MM.1S (cell line): Measurements from ENCODE around the gene TBC1D10B.
"Not testable (repeated sequence)": the region's sequence is repeated elsewhere in the genome, so short reads cannot be mapped to it uniquely, and the experiment has no call there.

Experiments
- DNase-seq: peaks from one replicate; pipeline ENCODE4 v3.0.0-alpha.2; 2015
- H2AFZ ChIP-seq: fragments of 300-600 bp; sonication (generic); 2 replicates; pipeline ENCODE4 v1.6.0; 2016; ENCODE audit warnings: antibody characterized with exemption, low read length
- H3F3A ChIP-seq: fragments of 300-600 bp; sonication (generic); 2 replicates; pipeline ENCODE4 v1.6.1; 2016; ENCODE audit warnings: mild to moderate bottlenecking, antibody characterized with exemption, low read length, moderate library complexity, mixed read lengths; ENCODE audit not compliant: insufficient read depth
- H3K27ac ChIP-seq: fragments of 300-600 bp; sonication (generic); 2 replicates; pipeline ENCODE4 v1.5.1; 2016; ENCODE audit warnings: mild to moderate bottlenecking, low read length
- H3K27me3 ChIP-seq: fragments of 300-600 bp; sonication (generic); replicated peaks from 2 replicates; pipeline ENCODE4 v1.6.0; 2016; ENCODE audit warnings: low read length; ENCODE audit not compliant: insufficient read depth
- H3K36me3 ChIP-seq: fragments of 300-600 bp; sonication (generic); replicated peaks from 2 replicates; pipeline ENCODE4 v1.6.1; 2016; ENCODE audit warnings: mild to moderate bottlenecking, low read length, mixed read lengths; ENCODE audit not compliant: insufficient read depth
- H3K4me1 ChIP-seq: fragments of 300-600 bp; sonication (generic); 2 replicates; pipeline ENCODE4 v1.6.1; 2016; ENCODE audit warnings: low read length, mixed read lengths
- H3K4me2 ChIP-seq: fragments of 300-600 bp; sonication (generic); 2 replicates; pipeline ENCODE4 v1.6.0; 2016; ENCODE audit warnings: low read depth, low read length
- H3K4me3 ChIP-seq: fragments of 300-600 bp; sonication (generic); 2 replicates; pipeline ENCODE4 v1.5.1; 2016; ENCODE audit warnings: low read length, mixed read lengths
- H3K79me2 ChIP-seq: fragments of 300-600 bp; sonication (generic); 2 replicates; pipeline ENCODE4 v1.6.1; 2016; ENCODE audit warnings: mixed run types, low read length, mixed read lengths
- H3K9ac ChIP-seq: fragments of 300-600 bp; sonication (generic); 2 replicates; pipeline ENCODE4 v1.6.1; 2016; ENCODE audit warnings: low read length, mixed read lengths
- H3K9me2 ChIP-seq: fragments of 300-600 bp; sonication (generic); replicated peaks from 2 replicates; pipeline ENCODE4 v1.6.1; 2016; ENCODE audit warnings: mild to moderate bottlenecking, low read length, mixed read lengths; ENCODE audit not compliant: insufficient read depth
- H3K9me3 ChIP-seq: fragments of 300-600 bp; sonication (generic); replicated peaks from 2 replicates; pipeline ENCODE4 v1.6.1; 2016; ENCODE audit warnings: mild to moderate bottlenecking, low read length, mixed read lengths; ENCODE audit not compliant: insufficient read depth
- H4K20me1 ChIP-seq: fragments of 300-600 bp; sonication (generic); 2 replicates; pipeline ENCODE4 v1.6.1; 2016; ENCODE audit warnings: mild to moderate bottlenecking, low read length, moderate library complexity, mixed read lengths; ENCODE audit not compliant: insufficient read depth
- EZH2 ChIP-seq: fragments of 300-600 bp; sonication (generic); optimal IDR thresholded peaks from 2 replicates; pipeline ENCODE3; 2017; ENCODE audit warnings: low read depth, mild to moderate bottlenecking, antibody characterized with exemption, low read length, mixed read lengths
- EZH2phosphoT487 ChIP-seq: fragments of 300-600 bp; sonication (generic); IDR thresholded peaks from 2 replicates; pipeline ENCODE4 v1.6.1; 2018; ENCODE audit warnings: antibody characterized with exemption, low read length
- TF ChIP-seq, protein P1 (sequence below): fragments of 300-600 bp; sonication (generic); IDR thresholded peaks from 2 replicates; pipeline ENCODE4 v1.5.1; 2016; ENCODE audit warnings: antibody characterized with exemption, low read length, mixed read lengths

The TBC1D10B gene

DNA sequence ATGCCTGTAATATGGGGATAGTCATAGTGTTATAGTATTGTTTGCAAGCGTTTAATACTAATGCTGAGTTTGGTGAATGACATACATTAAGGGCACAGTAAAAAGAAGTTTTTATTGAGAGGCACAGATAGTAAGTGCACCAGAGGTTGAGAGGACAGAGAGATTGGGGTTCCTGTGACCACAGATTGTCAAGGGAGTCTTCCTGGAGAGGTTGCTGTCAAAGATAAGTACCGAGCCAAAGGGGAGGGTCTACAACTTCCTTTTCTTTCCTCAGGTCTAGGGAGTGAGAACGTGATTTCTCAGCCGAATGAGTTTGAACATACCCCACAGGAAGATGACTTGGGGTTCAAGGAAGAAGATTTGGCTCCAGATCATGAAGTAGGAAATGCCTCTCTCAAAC, 26.8 kb upstream of the TBC1D10B start:
- Histone ChIP-seq H3K79me2 (peaks cover 25% of the 10 kb centered on the region), H3K4me1 (0 out of 2 replicates have a peak, but pooled peaks cover 4% of the 10 kb centered on the region), H3K27me3 (no peaks in the 10 kb centered on the region), H3K9me2 (no peaks in the 10 kb centered on the region), H4K20me1 (no peaks in the 10 kb centered on the region), H3K27ac (no peak overlapping the region), H3K36me3 (0 out of 2 replicates have a peak, but pooled peaks cover 2% of the 10 kb centered on the region), H3K9me3 (no peaks in the 10 kb centered on the region), H2AFZ (no peak overlapping the region), H3F3A (peaks cover 29% of the 10 kb centered on the region), H3K4me3 (no peak overlapping the region), H3K4me2 (no peak overlapping the region; the same call in 1 of the 2 replicates), H3K9ac (no peak overlapping the region)
- TF ChIP-seq EZH2phosphoT487 (no peak), EZH2 (no peak)
- TF ChIP-seq, protein P1, sequence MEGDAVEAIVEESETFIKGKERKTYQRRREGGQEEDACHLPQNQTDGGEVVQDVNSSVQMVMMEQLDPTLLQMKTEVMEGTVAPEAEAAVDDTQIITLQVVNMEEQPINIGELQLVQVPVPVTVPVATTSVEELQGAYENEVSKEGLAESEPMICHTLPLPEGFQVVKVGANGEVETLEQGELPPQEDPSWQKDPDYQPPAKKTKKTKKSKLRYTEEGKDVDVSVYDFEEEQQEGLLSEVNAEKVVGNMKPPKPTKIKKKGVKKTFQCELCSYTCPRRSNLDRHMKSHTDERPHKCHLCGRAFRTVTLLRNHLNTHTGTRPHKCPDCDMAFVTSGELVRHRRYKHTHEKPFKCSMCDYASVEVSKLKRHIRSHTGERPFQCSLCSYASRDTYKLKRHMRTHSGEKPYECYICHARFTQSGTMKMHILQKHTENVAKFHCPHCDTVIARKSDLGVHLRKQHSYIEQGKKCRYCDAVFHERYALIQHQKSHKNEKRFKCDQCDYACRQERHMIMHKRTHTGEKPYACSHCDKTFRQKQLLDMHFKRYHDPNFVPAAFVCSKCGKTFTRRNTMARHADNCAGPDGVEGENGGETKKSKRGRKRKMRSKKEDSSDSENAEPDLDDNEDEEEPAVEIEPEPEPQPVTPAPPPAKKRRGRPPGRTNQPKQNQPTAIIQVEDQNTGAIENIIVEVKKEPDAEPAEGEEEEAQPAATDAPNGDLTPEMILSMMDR: no peak
- DNase-seq: no peak

DNA sequence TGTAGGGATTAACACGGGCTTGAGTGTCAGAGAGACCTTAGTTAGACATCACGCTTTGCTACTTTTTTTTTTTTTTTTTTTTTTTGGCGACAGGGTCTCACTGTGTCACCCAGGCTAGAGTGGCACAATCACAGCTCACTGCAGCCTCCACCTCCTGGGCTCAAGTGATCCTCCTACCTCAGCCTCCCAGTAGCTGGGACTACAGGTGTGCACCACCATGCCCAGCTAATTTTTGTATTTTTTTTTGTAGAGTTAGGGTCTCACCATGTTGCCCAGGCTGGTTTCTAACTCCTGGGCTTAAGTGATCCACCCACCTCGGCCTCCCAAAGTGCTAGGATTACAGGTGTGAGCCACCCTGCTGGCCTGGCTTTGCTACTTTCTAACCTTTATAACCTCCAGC, 26.3 kb upstream of the TBC1D10B start:
- Histone ChIP-seq H3F3A (peaks cover 29% of the 10 kb centered on the region), H3K4me2 (peak overlapping the region; percentile 87), H3K4me3 (peak overlapping the region; percentile 97), H3K79me2 (peaks cover 25% of the 10 kb centered on the region)
- not testable (repeated sequence) for H3K36me3 ChIP-seq, H3K27ac ChIP-seq, H4K20me1 ChIP-seq, H3K4me1 ChIP-seq, H3K9me2 ChIP-seq, H3K9me3 ChIP-seq, H3K9ac ChIP-seq, H2AFZ ChIP-seq, DNase-seq, H3K27me3 ChIP-seq

DNA sequence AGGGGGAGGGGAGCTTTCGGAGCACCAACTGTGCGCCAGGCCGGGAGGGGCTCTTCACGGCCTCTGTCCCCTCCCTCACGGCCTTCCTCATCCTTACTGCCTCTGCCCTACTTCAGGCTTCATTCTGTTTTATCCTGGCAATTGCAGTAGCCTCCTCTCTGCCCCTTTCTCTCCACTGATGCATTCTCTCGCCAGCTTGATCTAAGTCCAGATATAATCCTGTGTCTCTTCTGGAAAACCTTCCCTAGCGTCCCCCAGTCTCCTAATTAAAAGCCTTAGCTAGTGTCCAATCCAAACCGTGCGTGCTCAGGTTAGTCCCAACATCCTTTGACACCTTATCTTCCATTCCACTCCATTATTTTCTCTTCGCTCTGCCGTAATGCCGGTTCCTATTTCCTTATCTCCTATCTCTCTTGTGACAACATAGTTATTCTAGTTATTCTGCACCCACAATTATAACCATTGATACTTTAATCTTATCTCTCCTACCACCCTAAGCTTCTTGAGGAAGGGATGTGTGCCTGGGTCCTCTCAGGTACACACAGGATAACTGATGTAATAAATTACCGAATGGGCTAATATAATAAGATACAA, 25.8 kb upstream of the TBC1D10B start:
- no peaks in the 10 kb centered on the region for H3K9me3 ChIP-seq

More for the DNA sequence above, 25.8 kb upstream of the TBC1D10B start:
- Histone ChIP-seq H3K9ac (peak overlapping the region; percentile 76), H3K27ac (peak overlapping the region; percentile 28; the same call in 1 of the 2 replicates), H3K4me2 (peak overlapping the region; percentile 87), H3K27me3 (no peaks in the 10 kb centered on the region), H4K20me1 (no peaks in the 10 kb centered on the region), H2AFZ (peak overlapping the region; percentile 78), H3K36me3 (0 out of 2 replicates have a peak, but pooled peaks cover 2% of the 10 kb centered on the region), H3F3A (peaks cover 29% of the 10 kb centered on the region), H3K4me1 (0 out of 2 replicates have a peak, but pooled peaks cover 4% of the 10 kb centered on the region), H3K4me3 (peak overlapping the region; percentile 97), H3K79me2 (peaks cover 25% of the 10 kb centered on the region), H3K9me2 (no peaks in the 10 kb centered on the region)
- DNase-seq: no peak
- TF ChIP-seq EZH2: no peak
- TF ChIP-seq, protein P1: no peak
- TF ChIP-seq EZH2phosphoT487: no peak
